Ishikawa (cell line): ENCODE results near the gene CELA1.

Experiments
- CEBPB ChIP-seq: IDR thresholded peaks from 2 replicates; pipeline ENCODE4 v1.6.1; 2012
- EGR1 ChIP-seq: IDR thresholded peaks from 2 replicates; pipeline ENCODE4 v1.6.1; 2012
- EP300 ChIP-seq: IDR thresholded peaks from 2 replicates; pipeline ENCODE4 v1.6.1; 2012; ENCODE audit warnings: borderline replicate concordance
- NFIC ChIP-seq: IDR thresholded peaks from 2 replicates; pipeline ENCODE4 v1.6.1; 2012
- RAD21 ChIP-seq: IDR thresholded peaks from 2 replicates; pipeline ENCODE4 v1.6.1; 2012; ENCODE audit warnings: low read depth
- TAF1 ChIP-seq: IDR thresholded peaks from 2 replicates; pipeline ENCODE4 v1.6.1; 2012; ENCODE audit warnings: low read depth, mild to moderate bottlenecking
- TCF12 ChIP-seq: IDR thresholded peaks from 2 replicates; pipeline ENCODE4 v1.6.1; 2012; ENCODE audit warnings: low read depth
- ZBTB7A ChIP-seq: IDR thresholded peaks from 2 replicates; pipeline ENCODE4 v1.6.1; 2012; ENCODE audit warnings: low read depth
- TF ChIP-seq, protein P1 (sequence below): IDR thresholded peaks from 2 replicates; pipeline ENCODE4 v1.6.1; 2012; ENCODE audit warnings: low read depth, mild to moderate bottlenecking
- TF ChIP-seq, protein P2 (sequence below): IDR thresholded peaks from 2 replicates; pipeline ENCODE4 v1.6.1; 2012

DNA sequence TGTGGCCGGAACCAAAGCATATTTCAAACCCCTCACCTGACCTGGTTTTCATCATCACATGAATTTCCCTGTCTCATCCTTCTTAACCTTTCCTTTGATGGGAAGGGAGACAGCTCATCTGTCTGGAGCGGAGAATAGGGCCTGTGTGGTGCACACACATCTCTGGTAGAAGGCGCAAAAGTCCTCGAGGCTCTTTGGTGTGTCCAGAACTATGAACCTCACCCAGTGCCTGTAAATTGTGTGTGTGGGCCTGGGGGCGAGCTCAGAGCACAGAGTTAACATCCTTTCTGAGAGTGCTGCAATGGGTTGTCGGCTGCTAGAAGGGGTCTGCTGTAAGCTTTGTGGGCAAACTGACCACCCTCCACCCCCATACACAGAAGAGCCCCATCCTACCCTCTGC, 44.0 kb upstream of the CELA1 start:
- TF ChIP-seq, protein P1, sequence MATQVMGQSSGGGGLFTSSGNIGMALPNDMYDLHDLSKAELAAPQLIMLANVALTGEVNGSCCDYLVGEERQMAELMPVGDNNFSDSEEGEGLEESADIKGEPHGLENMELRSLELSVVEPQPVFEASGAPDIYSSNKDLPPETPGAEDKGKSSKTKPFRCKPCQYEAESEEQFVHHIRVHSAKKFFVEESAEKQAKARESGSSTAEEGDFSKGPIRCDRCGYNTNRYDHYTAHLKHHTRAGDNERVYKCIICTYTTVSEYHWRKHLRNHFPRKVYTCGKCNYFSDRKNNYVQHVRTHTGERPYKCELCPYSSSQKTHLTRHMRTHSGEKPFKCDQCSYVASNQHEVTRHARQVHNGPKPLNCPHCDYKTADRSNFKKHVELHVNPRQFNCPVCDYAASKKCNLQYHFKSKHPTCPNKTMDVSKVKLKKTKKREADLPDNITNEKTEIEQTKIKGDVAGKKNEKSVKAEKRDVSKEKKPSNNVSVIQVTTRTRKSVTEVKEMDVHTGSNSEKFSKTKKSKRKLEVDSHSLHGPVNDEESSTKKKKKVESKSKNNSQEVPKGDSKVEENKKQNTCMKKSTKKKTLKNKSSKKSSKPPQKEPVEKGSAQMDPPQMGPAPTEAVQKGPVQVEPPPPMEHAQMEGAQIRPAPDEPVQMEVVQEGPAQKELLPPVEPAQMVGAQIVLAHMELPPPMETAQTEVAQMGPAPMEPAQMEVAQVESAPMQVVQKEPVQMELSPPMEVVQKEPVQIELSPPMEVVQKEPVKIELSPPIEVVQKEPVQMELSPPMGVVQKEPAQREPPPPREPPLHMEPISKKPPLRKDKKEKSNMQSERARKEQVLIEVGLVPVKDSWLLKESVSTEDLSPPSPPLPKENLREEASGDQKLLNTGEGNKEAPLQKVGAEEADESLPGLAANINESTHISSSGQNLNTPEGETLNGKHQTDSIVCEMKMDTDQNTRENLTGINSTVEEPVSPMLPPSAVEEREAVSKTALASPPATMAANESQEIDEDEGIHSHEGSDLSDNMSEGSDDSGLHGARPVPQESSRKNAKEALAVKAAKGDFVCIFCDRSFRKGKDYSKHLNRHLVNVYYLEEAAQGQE = no peak
- TF ChIP-seq RAD21 (no peak), CEBPB (no peak), EP300 (no peak), ZBTB7A (no peak), TAF1 (no peak), EGR1 (no peak), TCF12 (no peak), NFIC (no peak)
- TF ChIP-seq, protein P2, sequence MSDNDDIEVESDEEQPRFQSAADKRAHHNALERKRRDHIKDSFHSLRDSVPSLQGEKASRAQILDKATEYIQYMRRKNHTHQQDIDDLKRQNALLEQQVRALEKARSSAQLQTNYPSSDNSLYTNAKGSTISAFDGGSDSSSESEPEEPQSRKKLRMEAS = no peak
